Femur (tissue), 1 donor: ENCODE measurements around the gene SPATA32.
"Not testable (repeated sequence)": the region's sequence is repeated elsewhere in the genome, so short reads cannot be mapped to it uniquely, and the experiment has no call there.

Source experiments
- DNase-seq: peaks from one replicate; pipeline ENCODE4 v3.0.0-alpha.2; 2017

SPATA32 gene

GRCh38 chr17:45261577-45262515 is at the start of gene SPATA32:
Gene SPATA32 (minus strand): TSS chr17:45262094. CDS start chr17:45262016, 78 bp downstream.
- peak; percentile 66 for DNase-seq

GRCh38 chr17:45311401-45311759 is 49.5 kb upstream of the SPATA32 start:
- no peak for DNase-seq

GRCh38 chr17:45310380-45311324 is 48.8 kb upstream of the SPATA32 start:
- no peak for DNase-seq

GRCh38 chr17:45309400-45309799 is 47.5 kb upstream of the SPATA32 start:
- no peak for DNase-seq

- no peak for DNase-seq
These were observed 46.9 kb upstream of the SPATA32 start for GRCh38 chr17:45308840-45309239.

GRCh38 chr17:45308016-45308365 is 46.1 kb upstream of the SPATA32 start:
- DNase-seq = no peak

GRCh38 chr17:45307290-45308015 is 45.6 kb upstream of the SPATA32 start:
- DNase-seq = no peak

- no peak for DNase-seq
These were observed 44.7 kb upstream of the SPATA32 start for GRCh38 chr17:45306623-45307022.

- no peak for DNase-seq
These were observed 44.2 kb upstream of the SPATA32 start for GRCh38 chr17:45306094-45306493.

GRCh38 chr17:45305530-45306087 is 43.7 kb upstream of the SPATA32 start:
- DNase-seq = no peak

- no peak for DNase-seq
These were observed 40.8 kb upstream of the SPATA32 start for GRCh38 chr17:45302649-45303173.

GRCh38 chr17:45302220-45302619 is 40.3 kb upstream of the SPATA32 start:
- DNase-seq = not testable (repeated sequence)

GRCh38 chr17:45301674-45302073 is 39.8 kb upstream of the SPATA32 start:
- no peak for DNase-seq

- no peak for DNase-seq
These were observed 38.3 kb upstream of the SPATA32 start for GRCh38 chr17:45300060-45300751.

- peak; percentile 65 for DNase-seq
These were observed 37.5 kb upstream of the SPATA32 start for GRCh38 chr17:45299361-45299760.

GRCh38 chr17:45298546-45299285 is 36.8 kb upstream of the SPATA32 start:
- DNase-seq = no peak

- DNase-seq = no peak
These were observed 34.9 kb upstream of the SPATA32 start for GRCh38 chr17:45296833-45297124.

- no peak for DNase-seq
These were observed 34.3 kb upstream of the SPATA32 start for GRCh38 chr17:45296003-45296832.

GRCh38 chr17:45294506-45294905 is 32.6 kb upstream of the SPATA32 start:
- no peak for DNase-seq
